Epithelial cell of proximal tubule (primary cell): Measurements from ENCODE around the gene SDF4. TPM values are rescaled to one million over a fixed set of nuclear protein-coding genes. Genes with fewer than 3 reads are reported as not detected.

Experiments
- DNase-seq: peaks from one replicate; pipeline ENCODE4 v3.0.0-alpha.2; 2011; ENCODE audit warnings: low read depth
- H3K4me3 ChIP-seq: 2 replicates; pipeline ENCODE4 v1.5.1; 2011; ENCODE audit warnings: low read depth, mild to moderate bottlenecking, low read length
- CTCF ChIP-seq: conservative IDR thresholded peaks from 2 replicates; pipeline ENCODE4 v1.5.1; 2012; ENCODE audit warnings: low read depth, mild to moderate bottlenecking, low read length
- total RNA-seq: library from RNA; depleted of rRNA; stranded (reverse); fragments of >200 nt; gene quantifications from 2 replicates; pipeline ENCODE4 v1.2.3, GENCODE V29; 2015

Gene SDF4
- total RNA-seq, 1 donor from 2014 or later, result 149 TPM

GRCh38 chr1:1175221-1176062 is 56.4 kb downstream of the SDF4 start:
- TF ChIP-seq CTCF, result no peak
- DNase-seq, result no peak
- no peak overlapping the region for H3K4me3 ChIP-seq

GRCh38 chr1:1173793-1174415 is 57.9 kb downstream of the SDF4 start, which contains the start of gene TTLL10:
Gene TTLL10 (plus strand): TSS chr1:1173880. CDS start chr1:1179216, 5,336 bp downstream.
- no peak for DNase-seq
- no peak within 1 kb of the TSS for H3K4me3 ChIP-seq
- no peak for TF ChIP-seq CTCF

- TF ChIP-seq CTCF, result no peak
- DNase-seq, result no peak
- H3K4me3 ChIP-seq, result no peak overlapping the region
Observed at GRCh38 chr1:1173061-1173792, 58.6 kb downstream of the SDF4 start.

GRCh38 chr1:1171546-1172340 is 60.1 kb downstream of the SDF4 start:
- no peak for TF ChIP-seq CTCF
- DNase-seq, result no peak
- no peak overlapping the region for H3K4me3 ChIP-seq

- no peak overlapping the region for H3K4me3 ChIP-seq
- TF ChIP-seq CTCF, result no peak
- DNase-seq, result no peak
Observed at GRCh38 chr1:1171161-1171545, 60.6 kb downstream of the SDF4 start.

- DNase-seq, result no peak
- no peak for TF ChIP-seq CTCF
- no peak overlapping the region for H3K4me3 ChIP-seq
Observed at GRCh38 chr1:1170215-1171091, 61.3 kb downstream of the SDF4 start.
